ENCODE results near the gene PRKCE.

DNA sequence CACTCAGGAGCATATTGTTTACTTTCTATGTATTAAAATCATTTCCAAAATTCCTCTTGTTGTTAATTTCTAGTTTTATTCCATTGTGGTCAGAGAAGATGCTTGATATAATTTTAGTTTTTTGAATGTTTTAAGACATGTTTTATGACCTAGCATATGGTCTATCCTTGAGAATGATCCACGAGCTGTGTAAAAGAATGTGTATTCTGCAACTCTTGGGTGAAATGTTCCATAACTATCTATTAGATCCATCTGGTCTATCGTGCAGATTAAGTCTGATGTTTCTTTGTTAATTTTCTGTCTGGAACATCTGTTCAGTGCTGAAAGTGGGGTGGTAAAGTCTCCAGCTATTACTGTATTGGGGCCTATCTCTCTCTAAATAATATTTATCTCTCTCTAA lies 562.4 kb downstream of the PRKCE start:
- no peak for TF ChIP-seq ZNF274 (IDR thresholded peaks at IDR 0.05; ENCODE audit: low read depth, low read length)
- TF ChIP-seq YY1 (IDR thresholded peaks at IDR 0.05; ENCODE audit: insufficient read depth, insufficient read length) = no peak

All from NT2/D1 (cell line).